ENCODE measurements around the gene ZKSCAN8. TPM values are rescaled to one million over a fixed set of nuclear protein-coding genes. Genes with fewer than 3 reads are reported as not detected.
A peak's percentile ranks its signal among the peaks of the same experiment; 100 is the strongest.

The ZKSCAN8 gene
- polyA plus RNA-seq, 1 donor from 2014 or later: 17.2 TPM

DNA sequence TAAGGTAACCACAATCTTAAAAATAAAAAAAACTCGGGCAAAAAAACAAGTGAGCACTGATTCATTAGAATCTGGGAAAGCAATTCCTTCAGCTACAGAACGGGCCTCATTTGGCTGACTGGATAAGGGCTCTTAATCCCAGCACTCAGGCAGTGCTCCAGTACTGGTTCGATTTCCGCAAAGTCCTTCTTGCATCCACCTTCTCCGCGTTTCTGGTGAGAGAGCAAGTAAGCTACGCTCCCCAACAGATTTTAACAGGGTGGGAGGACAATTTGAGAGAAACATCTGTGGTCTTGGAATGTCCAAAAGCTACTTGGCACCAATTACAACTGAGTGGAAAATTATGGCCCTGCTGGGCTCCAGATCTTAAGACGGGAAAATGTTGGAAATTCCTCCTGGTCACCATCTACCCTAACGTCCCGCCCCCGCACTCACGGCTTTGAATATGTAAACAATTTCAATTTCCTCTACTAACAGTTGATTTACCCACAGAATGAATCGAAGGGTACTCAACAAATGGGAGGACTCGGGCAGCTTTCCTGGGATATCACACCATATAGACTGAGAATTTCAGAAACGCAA, 65.3 kb downstream of the ZKSCAN8 start:
- peak overlapping the region; percentile 56 for H3K4me3 ChIP-seq (ENCODE audit: low read length)
- no peak overlapping the region for H3K4me2 ChIP-seq (ENCODE audit: low read length)
- H3K9me3 ChIP-seq (ENCODE audit: low read length): no peaks in the 10 kb centered on the region
- no peak for TF ChIP-seq MXI1 (conservative IDR thresholded peaks at IDR 0.05; ENCODE audit: poor library complexity, severe bottlenecking)
- no peak for TF ChIP-seq EP300 (conservative IDR thresholded peaks at IDR 0.05; ENCODE audit: poor library complexity, severe bottlenecking)
- H2AFZ ChIP-seq (ENCODE audit: low read depth, low read length): no peak overlapping the region
- H3K36me3 ChIP-seq (ENCODE audit: insufficient read depth, low read length): no peaks in the 10 kb centered on the region
- H3K9ac ChIP-seq (ENCODE audit: low read length): no peak overlapping the region
- H3K27ac ChIP-seq (ENCODE audit: low read length): no peak overlapping the region
- H3K27me3 ChIP-seq (ENCODE audit: insufficient read depth, low read depth, low read length): peaks cover 76% of the 10 kb centered on the region
- H4K20me1 ChIP-seq (ENCODE audit: insufficient read depth): no peaks in the 10 kb centered on the region
- H3K9me2 ChIP-seq (ENCODE audit: insufficient read depth, low read length): no peaks in the 10 kb centered on the region
- no peaks in the 10 kb centered on the region for H3K79me2 ChIP-seq (replicated peaks; ENCODE audit: insufficient read depth, low read length)
- no peaks in the 10 kb centered on the region for H3F3A ChIP-seq (ENCODE audit: insufficient read depth, low read length, poor library complexity, severe bottlenecking)

DNA sequence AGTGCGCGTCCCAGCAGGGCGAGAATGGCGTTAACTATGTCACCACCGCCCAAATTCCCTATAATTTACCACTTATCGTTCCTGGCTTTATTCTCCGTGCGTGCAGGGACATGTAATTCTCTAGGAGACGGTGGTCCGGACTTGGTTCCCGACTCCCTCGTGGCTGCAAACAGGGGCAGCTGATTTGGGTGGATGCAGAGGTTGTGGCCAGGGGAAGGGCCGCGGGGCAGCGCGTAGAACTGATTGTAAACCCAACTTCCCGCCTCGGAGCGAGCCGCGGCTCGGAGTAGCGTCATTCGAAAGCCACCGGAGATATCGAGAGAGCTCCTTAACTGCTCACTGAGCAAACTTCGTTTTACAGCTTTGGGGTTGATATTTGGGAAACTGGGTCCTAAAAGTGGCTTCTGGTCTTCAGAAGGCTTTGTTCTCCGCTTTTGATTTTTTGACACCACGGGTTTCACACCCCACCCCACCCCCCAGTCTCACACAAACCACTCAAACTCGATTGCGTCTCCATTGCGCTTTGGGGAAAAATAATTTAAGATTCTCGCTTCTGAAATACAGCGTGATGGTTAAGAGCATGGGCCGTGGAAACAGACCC, 65.9 kb downstream of the ZKSCAN8 start:
- H3K9ac ChIP-seq (ENCODE audit: low read length): no peak overlapping the region
- peak overlapping the region; percentile 56 for H3K4me3 ChIP-seq (ENCODE audit: low read length)
- H3K27me3 ChIP-seq (ENCODE audit: insufficient read depth, low read depth, low read length): peaks cover 82% of the 10 kb centered on the region

More for the DNA sequence above, 65.9 kb downstream of the ZKSCAN8 start:
- no peaks in the 10 kb centered on the region for H3K36me3 ChIP-seq (ENCODE audit: insufficient read depth, low read length)
- no peaks in the 10 kb centered on the region for H3K79me2 ChIP-seq (replicated peaks; ENCODE audit: insufficient read depth, low read length)
- no peaks in the 10 kb centered on the region for H3F3A ChIP-seq (ENCODE audit: insufficient read depth, low read length, poor library complexity, severe bottlenecking)
- H2AFZ ChIP-seq (ENCODE audit: low read depth, low read length): no peak overlapping the region
- H3K9me3 ChIP-seq (ENCODE audit: low read length): no peaks in the 10 kb centered on the region
- no peaks in the 10 kb centered on the region for H4K20me1 ChIP-seq (ENCODE audit: insufficient read depth)
- H3K4me2 ChIP-seq (ENCODE audit: low read length): peak overlapping the region; percentile 27
- TF ChIP-seq SMC3 (conservative IDR thresholded peaks at IDR 0.05; ENCODE audit: poor library complexity): no peak
- no peak for TF ChIP-seq EP300 (conservative IDR thresholded peaks at IDR 0.05; ENCODE audit: poor library complexity, severe bottlenecking)
- no peak for TF ChIP-seq MXI1 (conservative IDR thresholded peaks at IDR 0.05; ENCODE audit: poor library complexity, severe bottlenecking)
- TF ChIP-seq RAD21 (conservative IDR thresholded peaks at IDR 0.05): no peak
- TF ChIP-seq EZH2 (IDR thresholded peaks at IDR 0.05; ENCODE audit: borderline replicate concordance, insufficient read depth, low read length, poor library complexity, severe bottlenecking): no peak
- TF ChIP-seq TAF1 (IDR thresholded peaks at IDR 0.05; ENCODE audit: low read depth): no peak
- no peak for TF ChIP-seq POLR2AphosphoS5 (IDR thresholded peaks at IDR 0.05)
- TF ChIP-seq, protein P1, sequence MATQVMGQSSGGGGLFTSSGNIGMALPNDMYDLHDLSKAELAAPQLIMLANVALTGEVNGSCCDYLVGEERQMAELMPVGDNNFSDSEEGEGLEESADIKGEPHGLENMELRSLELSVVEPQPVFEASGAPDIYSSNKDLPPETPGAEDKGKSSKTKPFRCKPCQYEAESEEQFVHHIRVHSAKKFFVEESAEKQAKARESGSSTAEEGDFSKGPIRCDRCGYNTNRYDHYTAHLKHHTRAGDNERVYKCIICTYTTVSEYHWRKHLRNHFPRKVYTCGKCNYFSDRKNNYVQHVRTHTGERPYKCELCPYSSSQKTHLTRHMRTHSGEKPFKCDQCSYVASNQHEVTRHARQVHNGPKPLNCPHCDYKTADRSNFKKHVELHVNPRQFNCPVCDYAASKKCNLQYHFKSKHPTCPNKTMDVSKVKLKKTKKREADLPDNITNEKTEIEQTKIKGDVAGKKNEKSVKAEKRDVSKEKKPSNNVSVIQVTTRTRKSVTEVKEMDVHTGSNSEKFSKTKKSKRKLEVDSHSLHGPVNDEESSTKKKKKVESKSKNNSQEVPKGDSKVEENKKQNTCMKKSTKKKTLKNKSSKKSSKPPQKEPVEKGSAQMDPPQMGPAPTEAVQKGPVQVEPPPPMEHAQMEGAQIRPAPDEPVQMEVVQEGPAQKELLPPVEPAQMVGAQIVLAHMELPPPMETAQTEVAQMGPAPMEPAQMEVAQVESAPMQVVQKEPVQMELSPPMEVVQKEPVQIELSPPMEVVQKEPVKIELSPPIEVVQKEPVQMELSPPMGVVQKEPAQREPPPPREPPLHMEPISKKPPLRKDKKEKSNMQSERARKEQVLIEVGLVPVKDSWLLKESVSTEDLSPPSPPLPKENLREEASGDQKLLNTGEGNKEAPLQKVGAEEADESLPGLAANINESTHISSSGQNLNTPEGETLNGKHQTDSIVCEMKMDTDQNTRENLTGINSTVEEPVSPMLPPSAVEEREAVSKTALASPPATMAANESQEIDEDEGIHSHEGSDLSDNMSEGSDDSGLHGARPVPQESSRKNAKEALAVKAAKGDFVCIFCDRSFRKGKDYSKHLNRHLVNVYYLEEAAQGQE (IDR thresholded peaks at IDR 0.05; ENCODE audit: borderline replicate concordance): no peak
- TF ChIP-seq, protein P2, sequence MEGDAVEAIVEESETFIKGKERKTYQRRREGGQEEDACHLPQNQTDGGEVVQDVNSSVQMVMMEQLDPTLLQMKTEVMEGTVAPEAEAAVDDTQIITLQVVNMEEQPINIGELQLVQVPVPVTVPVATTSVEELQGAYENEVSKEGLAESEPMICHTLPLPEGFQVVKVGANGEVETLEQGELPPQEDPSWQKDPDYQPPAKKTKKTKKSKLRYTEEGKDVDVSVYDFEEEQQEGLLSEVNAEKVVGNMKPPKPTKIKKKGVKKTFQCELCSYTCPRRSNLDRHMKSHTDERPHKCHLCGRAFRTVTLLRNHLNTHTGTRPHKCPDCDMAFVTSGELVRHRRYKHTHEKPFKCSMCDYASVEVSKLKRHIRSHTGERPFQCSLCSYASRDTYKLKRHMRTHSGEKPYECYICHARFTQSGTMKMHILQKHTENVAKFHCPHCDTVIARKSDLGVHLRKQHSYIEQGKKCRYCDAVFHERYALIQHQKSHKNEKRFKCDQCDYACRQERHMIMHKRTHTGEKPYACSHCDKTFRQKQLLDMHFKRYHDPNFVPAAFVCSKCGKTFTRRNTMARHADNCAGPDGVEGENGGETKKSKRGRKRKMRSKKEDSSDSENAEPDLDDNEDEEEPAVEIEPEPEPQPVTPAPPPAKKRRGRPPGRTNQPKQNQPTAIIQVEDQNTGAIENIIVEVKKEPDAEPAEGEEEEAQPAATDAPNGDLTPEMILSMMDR (IDR thresholded peaks at IDR 0.05; ENCODE audit: poor library complexity, severe bottlenecking): no peak
- no peak overlapping the region for H3K27ac ChIP-seq (ENCODE audit: low read length)
- no peaks in the 10 kb centered on the region for H3K9me2 ChIP-seq (ENCODE audit: insufficient read depth, low read length)

Measured in neural cell (in vitro differentiated cells).